ENCODE results near the gene MICU2.

DNA sequence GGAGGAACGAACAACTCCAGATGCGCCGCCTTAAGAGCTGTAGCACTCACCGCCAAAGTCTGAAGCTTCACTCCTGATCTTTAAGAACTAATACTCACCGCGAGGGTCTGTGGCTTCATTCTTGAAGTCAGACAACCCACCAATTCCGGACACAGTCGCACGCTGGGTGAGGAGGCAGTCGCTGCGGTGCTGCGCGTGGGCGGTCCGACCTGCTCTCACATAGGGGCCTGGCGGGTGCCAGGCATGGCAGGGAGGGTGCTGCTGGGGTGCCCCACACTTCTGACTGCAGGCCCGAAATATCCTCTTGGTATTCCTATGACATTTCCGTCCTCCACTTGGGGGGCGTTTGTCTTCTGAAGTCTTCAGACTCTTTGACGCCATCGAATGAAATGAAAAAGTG is 7.4 kb upstream of the MICU2 start:
- TF ChIP-seq, protein P1, sequence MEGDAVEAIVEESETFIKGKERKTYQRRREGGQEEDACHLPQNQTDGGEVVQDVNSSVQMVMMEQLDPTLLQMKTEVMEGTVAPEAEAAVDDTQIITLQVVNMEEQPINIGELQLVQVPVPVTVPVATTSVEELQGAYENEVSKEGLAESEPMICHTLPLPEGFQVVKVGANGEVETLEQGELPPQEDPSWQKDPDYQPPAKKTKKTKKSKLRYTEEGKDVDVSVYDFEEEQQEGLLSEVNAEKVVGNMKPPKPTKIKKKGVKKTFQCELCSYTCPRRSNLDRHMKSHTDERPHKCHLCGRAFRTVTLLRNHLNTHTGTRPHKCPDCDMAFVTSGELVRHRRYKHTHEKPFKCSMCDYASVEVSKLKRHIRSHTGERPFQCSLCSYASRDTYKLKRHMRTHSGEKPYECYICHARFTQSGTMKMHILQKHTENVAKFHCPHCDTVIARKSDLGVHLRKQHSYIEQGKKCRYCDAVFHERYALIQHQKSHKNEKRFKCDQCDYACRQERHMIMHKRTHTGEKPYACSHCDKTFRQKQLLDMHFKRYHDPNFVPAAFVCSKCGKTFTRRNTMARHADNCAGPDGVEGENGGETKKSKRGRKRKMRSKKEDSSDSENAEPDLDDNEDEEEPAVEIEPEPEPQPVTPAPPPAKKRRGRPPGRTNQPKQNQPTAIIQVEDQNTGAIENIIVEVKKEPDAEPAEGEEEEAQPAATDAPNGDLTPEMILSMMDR (IDR thresholded peaks at IDR 0.05), result no peak
- TF ChIP-seq POLR2A (IDR thresholded peaks at IDR 0.05), result no peak

Measured in heart left ventricle (tissue), 13 donors.